ENCODE results near the gene ITPR2.
A peak's percentile ranks its signal among the peaks of the same experiment; 100 is the strongest.
"Not testable (repeated sequence)": the region's sequence is repeated elsewhere in the genome, so short reads cannot be mapped to it uniquely, and the experiment has no call there.

The ITPR2 gene

GRCh38 chr12:26848156-26848825 is 15.3 kb upstream of the ITPR2 start:
- DNase-seq (ENCODE audit: low spot score) = no peak

- DNase-seq (ENCODE audit: low spot score) = no peak
Observed at GRCh38 chr12:26847431-26847830, 14.4 kb upstream of the ITPR2 start.

- no peak for DNase-seq (ENCODE audit: low spot score)
Observed at GRCh38 chr12:26846416-26846815, 13.4 kb upstream of the ITPR2 start.

GRCh38 chr12:26845984-26846383 is 13.0 kb upstream of the ITPR2 start:
- peak; percentile 78 for DNase-seq (ENCODE audit: low spot score)

- DNase-seq (ENCODE audit: low spot score) = no peak
Observed at GRCh38 chr12:26845057-26845666, 12.2 kb upstream of the ITPR2 start.

DNA sequence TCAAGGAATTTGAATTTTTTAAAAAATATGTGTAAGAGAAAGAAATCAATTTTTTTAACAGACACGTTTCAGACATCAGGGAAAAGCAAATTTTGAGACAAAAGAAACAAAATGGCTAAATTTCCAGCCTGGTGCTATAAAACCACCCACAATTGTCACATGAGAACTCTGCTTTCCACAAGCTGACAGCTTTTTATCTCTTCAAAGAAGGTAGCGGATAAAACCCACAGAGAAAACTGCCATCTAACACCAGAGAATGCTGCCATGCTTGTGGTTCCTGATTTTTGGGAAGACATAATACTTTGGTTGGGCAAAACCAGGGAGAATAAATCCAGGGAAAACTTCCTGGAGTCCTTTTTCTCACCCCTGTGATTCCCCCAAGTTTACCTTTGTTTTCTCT is 10.3 kb upstream of the ITPR2 start:
- no peak for DNase-seq (ENCODE audit: low spot score)

DNA sequence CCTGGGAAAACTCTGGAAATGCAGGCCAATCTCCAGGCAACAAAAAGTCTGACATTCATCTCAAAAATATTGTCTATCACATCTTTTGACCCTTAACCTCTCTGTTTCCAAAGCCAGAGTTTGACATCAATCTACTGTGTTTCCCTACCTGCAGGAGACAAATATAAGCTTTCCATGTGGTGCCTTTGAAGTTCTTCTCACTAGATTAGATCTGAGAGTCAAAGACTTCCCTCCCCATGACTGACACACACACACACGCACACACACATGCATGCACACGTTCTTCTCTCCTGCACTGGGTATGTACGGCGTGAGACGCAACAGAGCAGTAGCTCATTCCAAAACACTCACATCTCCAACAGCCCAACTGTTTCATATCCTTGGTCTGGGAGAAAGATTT is 8.1 kb upstream of the ITPR2 start:
- no peak for DNase-seq (ENCODE audit: low spot score)

- no peak for DNase-seq (ENCODE audit: low spot score)
Observed at GRCh38 chr12:26839512-26839911, 6.5 kb upstream of the ITPR2 start.

DNA sequence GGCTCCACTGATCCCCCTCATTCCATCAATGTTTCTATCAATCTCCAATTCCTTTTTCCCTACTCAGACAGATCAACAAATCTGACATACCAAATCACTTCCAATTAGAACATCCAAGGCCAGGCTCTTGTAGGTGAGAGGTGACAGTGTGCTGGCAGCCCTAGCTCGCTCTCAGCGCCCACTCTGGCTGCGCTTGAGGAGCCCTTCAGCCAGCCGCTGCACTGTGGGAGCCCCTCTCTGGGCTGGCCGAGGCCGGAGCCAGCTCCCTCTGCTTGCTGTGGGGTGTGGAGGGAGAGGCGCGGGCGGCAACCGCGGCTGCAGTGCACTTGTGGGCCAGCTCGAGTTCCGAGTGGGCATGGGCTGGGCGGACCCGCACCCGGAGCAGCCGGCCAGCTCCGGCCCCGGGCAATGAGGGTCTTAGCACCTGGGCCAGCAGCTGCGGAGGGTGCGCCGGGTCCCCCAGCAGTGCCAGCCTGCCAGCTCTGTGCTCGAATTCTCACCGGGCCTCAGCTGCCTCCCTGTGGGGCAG is 6.0 kb upstream of the ITPR2 start:
- no peak for DNase-seq (ENCODE audit: low spot score)

DNA sequence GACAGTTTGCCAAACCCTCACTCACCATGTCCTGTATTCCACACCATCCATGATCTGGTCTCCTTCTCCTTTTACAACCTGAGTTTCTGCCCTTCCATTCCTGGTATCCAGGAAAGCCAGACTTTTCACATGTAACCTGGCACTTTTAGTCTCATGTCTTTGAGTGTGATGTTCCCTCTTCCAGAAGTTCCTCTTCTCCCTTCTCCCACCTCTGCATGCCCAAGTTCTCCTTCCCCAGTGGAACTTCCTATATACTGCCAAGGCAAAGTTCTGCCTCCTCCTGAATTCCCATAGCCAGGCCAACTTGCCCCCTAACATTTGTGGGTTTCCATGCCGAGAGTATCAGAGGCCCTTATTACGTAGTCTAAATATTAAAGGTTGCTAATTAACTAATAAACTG is 3.2 kb upstream of the ITPR2 start:
- DNase-seq (ENCODE audit: low spot score) = no peak

DNA sequence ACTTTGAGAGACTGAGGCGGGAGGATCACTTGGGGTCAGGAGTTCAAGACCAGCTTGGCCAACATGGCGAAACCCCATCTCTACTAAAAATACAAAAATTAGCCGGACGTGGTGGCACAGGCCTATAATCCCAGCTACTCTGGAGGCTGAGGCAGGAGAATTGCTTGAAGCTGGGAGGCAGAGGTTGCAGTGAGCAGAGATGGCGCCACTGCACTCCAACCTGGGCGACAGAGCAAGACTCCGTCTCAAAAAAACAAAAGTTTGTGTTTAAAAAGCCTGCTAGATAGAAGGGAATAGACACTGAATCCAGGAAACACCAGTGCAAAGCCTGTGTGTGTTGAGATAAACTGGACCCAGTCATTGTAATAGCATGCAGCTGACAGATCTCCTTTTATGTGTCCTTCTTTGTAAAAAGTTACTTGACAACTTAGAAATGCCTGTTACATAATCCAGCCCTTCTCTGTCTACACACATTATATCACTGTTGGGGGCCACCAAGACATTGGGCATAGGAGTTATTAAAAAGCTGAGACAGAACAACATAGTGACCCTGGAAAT is 1.6 kb upstream of the ITPR2 start:
- DNase-seq (ENCODE audit: low spot score) = not testable (repeated sequence)

DNA sequence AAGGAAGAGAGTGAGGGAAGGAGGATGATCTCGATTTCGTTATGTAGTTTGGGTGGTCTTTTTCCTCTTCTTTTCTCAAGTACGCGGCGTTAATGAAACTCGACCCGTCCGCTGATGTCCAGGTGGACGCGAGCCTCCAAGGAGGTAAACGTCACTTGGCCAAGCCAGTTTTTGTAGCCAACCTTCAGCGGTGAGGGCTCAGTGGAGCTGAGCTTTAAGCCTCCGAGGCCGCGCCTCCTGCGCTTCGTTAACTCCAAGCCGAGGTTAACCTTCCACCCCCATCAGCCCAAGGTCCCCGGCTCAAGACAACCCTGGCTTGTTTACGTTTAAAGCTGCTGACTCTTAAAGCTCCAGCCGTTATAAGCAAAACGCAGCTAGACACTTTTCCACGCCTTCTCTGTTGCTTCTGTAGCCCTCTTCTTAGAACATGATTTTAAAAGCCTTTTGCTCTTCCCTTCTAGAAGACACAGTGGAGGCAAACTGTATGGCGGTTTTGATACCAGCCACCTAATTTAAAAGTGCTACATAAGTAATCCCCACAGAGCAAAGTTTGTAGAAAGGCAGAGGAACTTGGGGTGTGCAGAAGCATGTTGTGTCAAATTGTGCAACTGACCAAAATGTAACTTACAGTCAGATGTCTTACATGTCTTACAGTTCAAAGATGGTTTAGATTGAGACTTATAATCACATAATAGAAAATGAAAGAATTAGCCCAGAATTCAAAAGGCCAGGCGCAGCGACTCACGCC is 923 bp upstream of the ITPR2 start:
- DNase-seq (ENCODE audit: low spot score) = peak; percentile 25

DNA sequence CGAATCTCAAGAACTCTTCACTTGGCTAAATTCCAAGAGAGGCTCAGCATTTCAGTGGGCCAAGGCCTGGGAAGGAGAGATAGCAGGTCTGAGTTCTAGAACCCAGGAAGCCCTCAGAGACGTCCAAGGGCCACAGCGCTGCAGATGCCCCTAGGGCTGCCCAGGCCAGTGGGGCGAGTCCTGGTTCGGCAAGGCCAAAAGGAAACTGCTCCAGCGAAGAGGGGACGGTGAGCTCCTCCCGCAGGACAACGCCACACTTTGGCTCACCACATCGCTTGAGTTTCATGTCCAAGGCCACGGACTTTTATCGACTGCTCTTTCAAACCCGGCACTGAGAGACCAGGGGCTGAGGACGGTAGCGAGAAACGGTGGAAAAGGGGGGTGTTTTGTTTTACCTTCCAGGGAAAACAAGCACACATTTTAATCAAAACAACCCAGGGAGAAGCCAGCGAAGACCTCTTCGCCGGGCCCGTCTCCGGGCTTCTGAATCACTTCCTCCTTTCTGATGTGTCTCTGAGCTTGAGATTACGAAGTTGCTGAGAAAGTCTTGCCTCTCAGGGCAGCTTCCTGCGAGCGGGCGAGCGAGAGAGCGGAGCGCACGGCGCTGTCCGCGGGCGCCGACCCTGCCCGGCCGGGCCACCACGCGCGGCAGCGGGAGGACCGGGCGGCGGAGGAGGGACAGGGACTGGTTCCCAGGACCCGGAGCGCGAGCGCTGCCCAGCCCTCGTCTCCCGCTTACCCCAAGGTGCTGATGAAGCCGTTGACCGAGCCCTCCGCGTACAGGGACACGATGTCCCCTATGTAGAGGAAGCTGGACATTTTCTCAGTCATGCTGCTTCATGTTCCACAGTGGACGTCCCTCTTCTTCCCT is 808 bp downstream of the ITPR2 start:
- DNase-seq (ENCODE audit: low spot score) = peak; percentile 79

DNA sequence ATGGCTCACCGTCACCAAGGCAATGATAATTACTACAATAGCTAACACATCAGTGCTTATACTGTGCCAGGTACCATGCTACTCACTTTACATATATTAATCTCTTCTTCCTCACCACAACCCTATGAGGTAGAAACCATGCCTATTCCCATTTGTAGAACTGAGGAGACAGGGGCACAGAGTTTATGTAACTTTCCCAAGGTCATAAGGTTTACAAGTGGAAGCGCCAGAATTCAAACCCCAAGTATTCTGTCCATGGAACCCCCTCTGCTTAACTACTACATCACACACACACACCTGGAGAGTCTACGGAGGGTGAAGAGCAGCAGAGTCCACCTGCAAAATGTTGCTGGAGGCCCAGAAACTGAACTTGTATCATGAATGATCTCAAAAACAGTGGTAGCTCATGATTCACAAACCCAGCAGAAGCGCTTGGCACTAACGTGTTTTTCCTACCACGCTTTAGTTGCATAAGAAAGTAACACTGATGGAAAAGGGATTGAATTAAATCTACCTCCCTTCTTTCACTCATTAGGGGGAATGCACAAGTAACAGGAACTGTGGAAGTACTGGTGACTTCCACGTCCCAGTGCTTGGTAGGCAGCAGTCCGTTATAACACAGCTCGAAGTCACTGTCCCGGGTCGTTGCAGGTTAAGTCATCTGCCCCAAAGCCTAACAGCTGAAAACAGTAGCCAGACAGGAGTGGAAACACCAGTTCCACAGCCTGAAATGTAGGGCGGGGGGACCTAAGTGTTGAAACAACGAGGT is 2.0 kb downstream of the ITPR2 start:
- DNase-seq (ENCODE audit: low spot score) = no peak

DNA sequence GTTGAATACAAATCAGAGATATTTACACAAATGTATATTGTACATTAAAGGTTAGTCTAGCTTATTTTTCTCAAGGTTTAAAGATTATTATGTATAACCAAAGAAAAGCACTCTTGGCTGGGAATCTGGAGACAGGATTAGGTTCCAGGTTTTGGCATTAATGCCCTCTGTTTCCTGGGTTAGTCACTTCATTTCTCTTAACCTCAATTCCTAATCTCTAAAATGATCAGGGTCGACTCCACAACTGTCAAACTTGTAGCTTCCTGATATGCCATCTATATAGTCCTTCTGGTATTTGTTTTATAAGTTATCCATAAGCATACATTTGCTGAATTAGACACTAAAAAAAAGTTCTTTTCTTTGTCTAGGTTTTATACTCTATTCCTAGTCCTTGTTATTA is 2.6 kb downstream of the ITPR2 start:
- no peak for DNase-seq (ENCODE audit: low spot score)

GRCh38 chr12:26828280-26829073 is 4.5 kb downstream of the ITPR2 start:
- no peak for DNase-seq (ENCODE audit: low spot score)

DNA sequence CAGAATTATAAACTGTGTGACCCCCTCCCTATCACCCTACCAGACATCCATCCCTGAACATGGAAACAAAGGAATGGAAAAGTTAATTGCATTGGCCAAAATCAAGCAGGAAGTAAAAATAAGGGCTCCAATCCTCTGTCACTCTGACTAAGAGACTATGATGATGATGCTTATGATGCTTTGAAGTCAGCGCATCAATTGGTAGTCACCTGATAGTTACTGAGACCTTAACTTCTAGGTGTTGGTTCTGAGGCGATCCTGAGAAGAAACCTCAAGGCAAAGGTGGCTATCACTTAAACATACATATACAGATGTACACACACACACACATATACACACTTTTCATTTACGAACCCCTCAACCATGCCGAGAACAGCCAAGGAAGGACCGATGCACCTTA is 6.6 kb downstream of the ITPR2 start:
- DNase-seq (ENCODE audit: low spot score) = no peak

DNA sequence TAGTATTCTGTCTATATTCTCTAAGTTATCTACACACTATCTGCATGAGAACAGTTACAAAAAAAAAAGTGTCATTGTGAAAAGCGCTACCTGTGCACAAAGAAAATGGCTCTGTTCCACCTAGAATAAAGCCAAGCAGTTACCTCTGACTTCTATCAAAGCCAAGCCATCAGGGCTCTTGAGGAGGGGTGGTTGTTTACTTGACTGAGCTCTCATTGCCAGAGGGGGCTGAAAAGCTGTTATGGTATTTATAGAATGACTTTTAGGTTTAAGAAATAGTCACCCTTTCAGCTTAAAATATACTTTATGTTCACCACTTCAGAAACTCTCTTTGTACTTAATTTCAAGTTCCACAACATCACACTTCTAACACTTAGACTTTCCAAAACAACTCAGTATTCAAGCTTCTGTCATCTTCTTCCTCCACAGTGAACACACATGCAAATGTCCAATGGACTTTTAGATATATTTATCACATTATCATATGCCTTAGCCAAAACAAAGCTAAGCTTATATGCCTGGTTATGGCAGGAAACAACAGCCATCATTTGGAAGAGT is 7.5 kb downstream of the ITPR2 start:
- DNase-seq (ENCODE audit: low spot score) = no peak

DNA sequence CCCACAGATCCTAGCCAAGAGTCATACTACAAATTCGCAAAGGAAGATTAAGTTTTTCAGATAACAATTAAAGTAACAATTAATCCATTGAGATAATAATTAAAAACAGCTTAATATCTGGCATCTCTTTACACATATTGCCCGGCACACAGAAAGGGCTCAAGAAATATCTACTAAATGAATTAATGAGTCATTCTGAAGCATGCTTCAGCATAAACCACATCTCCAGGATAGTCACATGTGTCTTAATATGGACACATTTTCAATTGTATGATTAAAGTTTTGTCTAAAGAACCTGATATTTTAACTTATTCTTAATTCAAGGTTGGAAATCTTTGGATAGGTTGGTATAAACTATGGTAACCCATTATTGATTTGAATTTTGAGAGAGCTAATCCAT is 9.6 kb downstream of the ITPR2 start:
- no peak for DNase-seq (ENCODE audit: low spot score)

DNA sequence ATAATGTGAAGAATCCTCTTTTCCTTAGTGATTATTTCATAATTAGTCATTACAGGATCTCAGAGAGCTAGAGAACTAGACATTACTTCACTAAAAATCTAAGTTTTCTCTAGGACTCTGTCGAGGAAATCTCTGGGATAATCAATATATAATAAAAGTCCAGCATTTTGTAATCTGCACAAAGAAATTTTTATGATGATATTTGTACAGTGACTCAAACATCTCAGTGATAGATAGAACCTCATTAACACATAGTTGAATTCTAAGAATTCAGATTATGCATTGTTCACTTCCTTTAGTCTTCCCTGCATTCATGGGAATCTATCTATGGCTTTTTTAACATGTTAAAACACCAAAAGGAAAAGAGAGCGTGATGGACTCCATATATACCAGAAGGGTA is 11.0 kb downstream of the ITPR2 start:
- DNase-seq (ENCODE audit: low spot score) = no peak
